ENCODE measurements around the gene TIGD3. TPM values are rescaled to one million over a fixed set of nuclear protein-coding genes. Genes with fewer than 3 reads are reported as not detected.

The TIGD3 gene
- total RNA-seq, 1 experiment from 2014 or later: 1.7 TPM

- no peak for DNase-seq
- TSS peak; percentile 76 for BruUV-seq (replicated peaks)
- H3K4me3 ChIP-seq: no peak overlapping the region
- no peaks in the 10 kb centered on the region for H3K9me2 ChIP-seq (ENCODE audit: insufficient read depth)
- peaks cover 15% of the 10 kb centered on the region for H3K4me1 ChIP-seq (replicated peaks; ENCODE audit: insufficient read depth)
- H3K9me3 ChIP-seq (ENCODE audit: insufficient read depth, low read depth): no peaks in the 10 kb centered on the region
- no peaks in the 10 kb centered on the region for H3K27me3 ChIP-seq (ENCODE audit: insufficient read depth, low read depth)
- intact Hi-C loops (cut with micrococcal nuclease; ENCODE audit: unreplicated experiment): loop anchor here (1.0 kb wide), 1 partner anchor 48 kb away; no protein-coding TSS in a partner anchor
- peak overlapping the region; percentile 32 for H3K4me2 ChIP-seq
- peak overlapping the region; percentile 52 for H3K27ac ChIP-seq
- ChIA-PET POLR2A (ENCODE audit: unreplicated experiment) (interaction anchor here (0.6 to 1.0 kb wide), 7 partner anchors 52 to 201 kb away, joined by 3 to 9 read pairs (median 3); partner anchors contain the start of gene NEAT1), CTCF (interaction anchor here (0.6 to 1.2 kb wide), 5 partner anchors 45 to 167 kb away, joined by 3 to 18 read pairs (median 3); no protein-coding TSS in a partner anchor)
- peaks cover 28% of the 10 kb centered on the region for H3F3A ChIP-seq (ENCODE audit: insufficient read depth, low read depth)
- H3K79me2 ChIP-seq (ENCODE audit: low read depth): no peaks in the 10 kb centered on the region
- no peak for TF ChIP-seq CTCF (conservative IDR thresholded peaks at IDR 0.05)
- no peak for TF ChIP-seq EZH2 (IDR thresholded peaks at IDR 0.05; ENCODE audit: low read depth)
- no peaks in the 10 kb centered on the region for H3K36me3 ChIP-seq (ENCODE audit: low read depth)
- no peaks in the 10 kb centered on the region for H4K20me1 ChIP-seq (ENCODE audit: insufficient read depth)
- no peak overlapping the region for H2AFZ ChIP-seq
These were observed 16.1 kb downstream of the TIGD3 start for GRCh38 chr11:65370659-65371049.

DNA sequence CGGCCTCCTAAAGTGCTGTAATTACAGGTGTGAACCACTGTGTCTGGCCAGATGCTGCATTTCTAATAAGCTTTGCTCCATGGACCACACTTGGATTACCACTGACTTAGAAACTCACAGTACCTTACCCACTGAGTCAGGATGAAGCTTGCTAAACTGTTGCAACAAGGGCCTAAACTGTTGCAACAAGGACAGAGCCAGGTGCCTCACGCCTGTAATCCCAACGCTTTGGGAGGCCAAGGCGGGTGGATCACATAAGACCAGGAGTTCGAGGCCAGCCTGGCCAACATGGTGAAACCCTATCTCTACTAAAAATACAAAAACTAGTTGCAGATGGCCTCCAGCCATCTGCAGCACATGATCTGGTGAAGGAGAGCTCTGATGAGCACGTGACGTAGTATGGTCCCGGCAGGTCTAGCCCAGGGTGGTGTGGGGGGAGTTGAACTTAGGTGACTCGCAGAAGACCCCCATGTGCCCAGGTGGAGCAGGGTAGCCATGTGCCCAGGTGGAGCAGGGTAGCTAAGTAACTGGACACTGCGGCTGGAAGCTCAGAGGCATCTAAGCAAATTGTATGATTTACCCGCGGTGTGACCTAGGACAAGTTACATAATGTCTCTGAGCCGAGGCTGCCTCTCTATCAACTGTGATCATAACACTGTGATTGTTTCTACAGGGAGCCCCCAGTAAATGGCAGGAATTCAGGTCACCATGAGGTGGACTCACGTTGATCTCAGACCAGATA, 19.5 kb downstream of the TIGD3 start:
- BruUV-seq (replicated peaks): no TSS peak
- Histone ChIP-seq H3K79me2 (ENCODE audit: low read depth) (no peaks in the 10 kb centered on the region), H3K9me2 (ENCODE audit: insufficient read depth) (no peaks in the 10 kb centered on the region), H3K4me3 (no peak overlapping the region), H3K9me3 (ENCODE audit: insufficient read depth, low read depth) (no peaks in the 10 kb centered on the region), H4K20me1 (ENCODE audit: insufficient read depth) (no peaks in the 10 kb centered on the region), H3K4me2 (no peak overlapping the region), H3K36me3 (ENCODE audit: low read depth) (no peaks in the 10 kb centered on the region), H3K27ac (no peak overlapping the region), H2AFZ (no peak overlapping the region), H3K27me3 (ENCODE audit: insufficient read depth, low read depth) (no peaks in the 10 kb centered on the region), H3F3A (ENCODE audit: insufficient read depth, low read depth) (peaks cover 37% of the 10 kb centered on the region), H3K4me1 (replicated peaks; ENCODE audit: insufficient read depth) (peaks cover 15% of the 10 kb centered on the region)
- no peak for TF ChIP-seq CTCF (conservative IDR thresholded peaks at IDR 0.05)
- TF ChIP-seq EZH2 (IDR thresholded peaks at IDR 0.05; ENCODE audit: low read depth): no peak
- intact Hi-C loops (cut with micrococcal nuclease; ENCODE audit: unreplicated experiment): no loop called here
- ChIA-PET CTCF (no interaction called here), POLR2A (ENCODE audit: unreplicated experiment) (interaction anchor here (0.5 kb wide), 1 partner anchor 98 kb away, joined by 5 read pairs; no protein-coding TSS in a partner anchor)
- no peak for DNase-seq

DNA sequence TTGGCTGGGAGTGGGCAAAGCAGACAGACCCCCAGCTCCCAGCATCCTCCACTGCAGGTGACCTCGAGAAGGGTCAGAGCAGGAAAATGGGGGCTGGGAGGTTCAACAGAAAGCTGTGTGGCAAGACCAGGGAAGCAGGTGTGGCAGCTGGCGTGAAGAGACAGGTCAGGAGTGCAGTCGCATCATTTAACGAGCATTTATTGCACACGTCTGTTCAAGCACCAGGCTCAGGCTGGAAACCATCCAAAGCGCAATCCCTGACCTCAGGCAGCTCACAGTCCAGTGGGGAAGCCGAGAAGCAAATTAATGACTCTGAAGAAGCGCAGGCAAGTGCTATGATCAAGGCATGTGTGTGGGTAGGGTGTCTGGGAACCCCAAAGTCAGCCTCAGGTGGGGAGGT, 20.5 kb downstream of the TIGD3 start:
- peaks cover 19% of the 10 kb centered on the region for H3K4me1 ChIP-seq (replicated peaks; ENCODE audit: insufficient read depth)
- BruUV-seq (replicated peaks): no TSS peak
- no peaks in the 10 kb centered on the region for H3K9me3 ChIP-seq (ENCODE audit: insufficient read depth, low read depth)
- H3K9me2 ChIP-seq (ENCODE audit: insufficient read depth): no peaks in the 10 kb centered on the region
- H3F3A ChIP-seq (ENCODE audit: insufficient read depth, low read depth): peaks cover 39% of the 10 kb centered on the region
- H3K79me2 ChIP-seq (ENCODE audit: low read depth): no peaks in the 10 kb centered on the region
- TF ChIP-seq EZH2 (IDR thresholded peaks at IDR 0.05; ENCODE audit: low read depth): no peak
- no peak for TF ChIP-seq CTCF (conservative IDR thresholded peaks at IDR 0.05)
- ChIA-PET CTCF (no interaction called here), POLR2A (ENCODE audit: unreplicated experiment) (no interaction called here)
- H3K36me3 ChIP-seq (ENCODE audit: low read depth): no peaks in the 10 kb centered on the region
- no peaks in the 10 kb centered on the region for H3K27me3 ChIP-seq (ENCODE audit: insufficient read depth, low read depth)
- H3K27ac ChIP-seq: no peak overlapping the region
- intact Hi-C loops (cut with micrococcal nuclease; ENCODE audit: unreplicated experiment): no loop called here
- DNase-seq: no peak
- H3K4me3 ChIP-seq: no peak overlapping the region
- no peaks in the 10 kb centered on the region for H4K20me1 ChIP-seq (ENCODE audit: insufficient read depth)
- no peak overlapping the region for H2AFZ ChIP-seq
- H3K4me2 ChIP-seq: no peak overlapping the region
